ENCODE results near the gene KCTD21.
"Not testable (repeated sequence)": the region's sequence is repeated elsewhere in the genome, so short reads cannot be mapped to it uniquely, and the experiment has no call there.

KCTD21 gene

DNA sequence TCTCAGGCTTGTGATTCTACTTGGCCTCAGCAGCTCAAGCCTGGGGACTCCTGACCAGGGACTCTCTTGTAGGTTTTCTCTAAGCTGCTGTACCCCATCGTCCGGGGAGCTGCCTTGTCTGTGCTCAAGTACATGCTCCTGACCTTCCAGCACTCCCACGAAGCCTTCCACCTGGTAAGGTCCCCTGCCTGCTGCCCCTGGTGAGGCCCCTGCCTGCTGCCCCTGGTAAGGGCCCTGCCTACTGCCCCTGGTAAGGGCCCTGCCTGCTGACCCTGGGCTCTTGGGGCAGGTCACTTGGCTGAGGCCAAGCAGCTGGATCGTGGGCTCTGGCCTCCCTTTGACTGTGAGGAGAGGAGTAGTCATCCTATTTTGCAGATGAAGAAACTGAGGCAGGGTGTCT is 11.6 kb upstream of the KCTD21 start:
- DNase-seq: no peak

DNA sequence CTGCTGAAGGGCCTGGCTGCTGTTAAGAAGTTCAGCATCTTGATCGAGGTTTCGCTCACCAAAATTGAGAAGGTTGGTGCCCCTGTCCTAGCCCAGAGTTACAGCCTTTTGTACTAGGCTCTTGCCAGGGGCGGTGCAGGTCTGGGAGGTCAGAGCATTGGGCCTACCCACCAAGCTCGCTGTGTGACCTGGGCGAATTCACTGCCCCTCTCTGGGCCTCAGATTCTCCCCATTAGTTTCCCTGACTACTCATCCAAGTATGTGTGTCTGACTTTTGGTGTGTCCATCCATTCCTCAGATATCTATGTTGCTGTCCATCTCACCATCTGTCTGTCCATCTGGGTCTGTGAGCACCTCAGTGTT is 11.2 kb upstream of the KCTD21 start:
- DNase-seq: no peak

DNA sequence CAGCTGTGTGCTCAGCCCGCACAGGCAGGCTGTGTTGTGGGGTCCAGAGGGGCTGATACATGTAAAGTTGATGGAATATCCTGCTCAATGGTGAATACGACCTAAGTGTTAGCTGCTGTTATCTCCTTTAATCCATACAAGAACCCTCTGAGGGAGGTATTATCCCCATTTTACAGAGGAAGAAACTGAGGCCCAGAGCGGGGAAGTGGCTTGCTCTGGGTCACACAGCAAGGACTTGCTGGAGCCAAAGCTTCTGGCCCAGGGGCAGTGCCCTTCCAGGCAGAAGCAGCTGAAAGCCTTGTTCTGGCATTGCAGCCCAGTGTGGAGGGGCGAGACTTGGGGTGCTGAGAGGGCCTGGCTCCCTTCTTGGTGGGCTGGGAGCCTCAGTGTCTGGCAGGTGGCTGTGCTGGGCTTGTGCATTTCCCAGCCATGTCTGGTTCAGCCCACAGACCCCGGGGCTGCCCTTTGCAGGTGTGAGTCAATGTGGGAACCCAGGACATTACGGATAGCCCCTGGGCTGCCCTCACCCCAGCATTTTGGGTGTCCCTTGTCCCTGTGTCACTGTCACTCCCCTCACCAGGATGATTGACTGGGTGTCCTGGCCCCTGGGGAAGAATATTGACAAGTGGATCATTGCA is 10.7 kb upstream of the KCTD21 start:
- no peak for DNase-seq

DNA sequence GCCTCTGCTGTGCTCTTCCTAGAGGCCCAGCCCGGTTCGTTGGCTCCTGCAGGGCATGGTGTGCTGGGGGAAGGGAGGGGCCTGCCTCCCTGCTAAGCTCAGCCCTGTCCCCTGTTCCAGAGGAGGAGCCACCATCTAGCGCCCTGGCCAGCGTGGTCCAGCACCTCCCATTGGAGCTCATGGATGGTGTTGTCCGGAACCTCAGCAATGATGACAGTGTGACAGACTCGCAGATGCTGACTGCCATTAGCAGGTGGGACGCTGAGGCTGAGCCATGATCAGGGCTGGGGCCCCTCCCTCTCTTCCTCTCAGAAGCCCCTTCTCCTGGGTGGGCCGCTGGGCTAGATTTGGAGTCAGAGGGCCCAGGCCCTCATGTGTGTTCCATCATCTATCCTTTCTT is 9.4 kb upstream of the KCTD21 start:
- DNase-seq: no peak

DNA sequence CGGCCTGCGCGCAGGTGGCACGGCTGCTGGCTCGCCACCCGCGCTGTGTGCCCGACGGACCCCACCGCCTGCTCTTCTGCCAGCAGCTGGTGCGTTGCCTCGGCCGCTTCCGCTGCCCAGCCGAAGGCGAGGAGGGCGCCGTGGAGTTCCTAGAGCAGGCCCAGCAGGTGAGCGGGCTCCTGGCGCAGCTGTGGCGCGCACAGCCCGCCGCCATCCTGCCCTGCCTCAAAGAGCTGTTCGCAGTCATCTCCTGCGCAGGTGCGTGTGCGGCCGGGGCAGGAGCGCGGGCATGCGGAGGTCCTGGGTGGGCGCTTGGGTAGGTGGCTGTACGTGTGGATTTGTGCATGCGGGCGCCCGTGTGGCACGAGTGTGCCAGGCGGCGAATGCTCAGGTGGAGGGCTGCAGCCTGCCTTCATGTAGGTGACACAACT is 8.2 kb upstream of the KCTD21 start:
- no peak for DNase-seq

DNA sequence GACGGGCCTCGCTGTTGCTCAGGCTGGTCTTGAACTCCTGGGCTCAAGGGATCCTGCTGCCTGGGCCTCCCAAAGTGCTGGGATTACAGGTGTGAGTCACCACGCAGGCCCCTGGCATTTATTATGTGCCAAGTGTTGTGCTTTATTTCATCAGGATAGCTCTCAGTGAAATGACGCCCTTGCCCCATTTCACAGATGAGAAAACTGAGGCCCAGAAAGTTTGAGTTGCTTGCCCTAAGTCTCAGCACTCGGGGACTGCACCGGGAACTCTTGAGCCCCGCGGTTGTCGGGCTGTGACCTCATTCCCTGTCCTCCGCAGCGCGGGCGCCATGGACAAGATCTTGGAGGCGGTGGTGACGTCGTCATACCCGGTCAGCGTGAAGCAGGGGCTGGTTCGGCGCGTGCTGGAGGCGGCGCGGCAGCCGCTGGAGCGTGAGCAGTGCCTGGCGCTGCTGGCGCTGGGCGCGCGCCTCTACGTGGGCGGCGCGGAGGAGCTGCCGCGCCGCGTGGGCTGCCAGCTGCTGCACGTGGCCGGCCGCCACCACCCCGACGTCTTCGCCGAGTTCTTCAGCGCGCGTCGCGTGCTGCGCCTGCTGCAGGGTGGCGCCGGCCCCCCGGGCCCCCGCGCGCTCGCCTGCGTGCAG is 7.6 kb upstream of the KCTD21 start:
- DNase-seq: no peak

DNA sequence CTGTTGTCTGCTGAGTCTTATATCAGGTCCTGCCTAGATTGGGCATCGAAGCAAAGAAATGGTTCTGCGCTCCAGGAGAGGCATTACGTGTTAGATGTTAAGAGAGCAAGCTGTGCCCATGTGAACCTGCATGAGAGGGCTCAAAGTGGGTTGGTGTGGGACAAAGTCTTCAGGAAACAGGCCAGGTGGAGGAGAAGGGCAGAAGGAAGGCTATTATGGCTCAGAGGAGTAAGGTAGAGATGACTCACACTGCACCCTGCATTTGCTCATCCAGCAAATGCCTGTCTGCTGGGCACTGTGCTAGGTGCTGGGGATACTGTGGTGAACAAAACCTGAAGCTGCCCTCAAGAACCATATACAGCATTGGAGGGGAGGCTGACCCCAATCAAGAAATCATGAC is 6.1 kb upstream of the KCTD21 start:
- DNase-seq: no peak

DNA sequence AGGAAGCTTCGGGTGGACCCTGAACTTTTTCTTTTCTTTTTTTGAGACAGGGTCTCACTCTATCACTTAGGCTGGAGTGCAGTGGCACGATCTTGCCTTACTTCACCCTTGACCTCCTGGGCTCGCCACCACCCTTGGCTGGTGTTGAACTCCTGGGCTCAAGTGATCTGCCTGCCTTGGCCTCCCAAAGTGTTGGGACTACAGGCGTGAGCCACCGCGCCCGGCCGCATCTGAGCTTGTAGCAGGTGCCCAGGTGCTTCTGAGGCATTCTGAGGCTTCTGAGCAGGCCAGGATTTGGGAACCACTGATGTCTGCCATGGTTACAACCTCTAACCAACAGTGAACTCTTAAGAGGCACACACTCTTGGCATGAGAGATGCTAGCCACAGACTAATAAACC is 5.4 kb upstream of the KCTD21 start:
- DNase-seq: no peak

DNA sequence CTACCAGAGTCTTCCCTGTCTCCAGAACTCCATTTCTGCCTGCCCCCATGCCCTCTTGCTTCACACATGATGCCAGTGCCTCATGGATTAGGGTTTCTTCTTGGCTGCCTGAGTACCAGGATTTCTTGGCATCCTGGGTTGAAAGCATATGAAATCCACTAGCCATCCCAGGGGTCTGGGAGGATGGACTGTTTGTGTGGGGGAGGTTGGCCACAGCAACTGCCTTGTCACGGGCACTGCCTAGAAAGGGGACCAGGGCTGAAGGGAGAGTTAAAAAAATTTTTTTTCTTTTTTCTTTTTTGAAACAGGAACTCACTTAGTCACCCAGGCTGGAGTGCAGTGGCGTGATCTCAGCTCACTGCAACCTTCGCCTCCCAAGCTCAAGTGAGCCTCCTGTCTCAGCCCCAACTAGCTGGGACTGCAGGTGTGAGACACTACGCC is 4.5 kb upstream of the KCTD21 start:
- no peak for DNase-seq

DNA sequence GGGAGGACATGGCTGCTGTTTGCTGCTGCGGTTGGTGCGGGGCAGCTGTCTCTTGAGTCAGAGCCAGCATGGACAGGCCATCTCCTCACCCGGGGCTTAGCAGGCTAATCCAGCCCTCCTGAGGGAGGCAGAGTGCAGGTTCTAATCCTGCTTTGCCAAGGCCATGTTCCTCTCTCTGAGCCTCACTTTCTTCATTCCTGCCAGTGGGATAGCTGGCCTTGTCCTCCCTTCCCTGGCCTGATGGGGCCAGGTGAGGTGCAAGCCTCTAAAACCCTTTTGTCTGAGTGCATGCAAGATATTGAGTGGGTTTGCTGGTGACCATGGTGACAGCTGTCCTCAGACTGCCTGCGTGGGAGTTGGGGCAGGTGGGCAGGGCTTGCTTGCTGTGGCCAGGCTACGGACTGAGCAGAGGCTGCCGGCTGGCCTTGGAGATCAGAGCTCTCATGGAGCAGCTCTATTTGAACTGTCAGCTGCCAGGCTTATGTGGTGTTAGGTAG is 3.8 kb upstream of the KCTD21 start:
- peak; percentile 15 for DNase-seq

DNA sequence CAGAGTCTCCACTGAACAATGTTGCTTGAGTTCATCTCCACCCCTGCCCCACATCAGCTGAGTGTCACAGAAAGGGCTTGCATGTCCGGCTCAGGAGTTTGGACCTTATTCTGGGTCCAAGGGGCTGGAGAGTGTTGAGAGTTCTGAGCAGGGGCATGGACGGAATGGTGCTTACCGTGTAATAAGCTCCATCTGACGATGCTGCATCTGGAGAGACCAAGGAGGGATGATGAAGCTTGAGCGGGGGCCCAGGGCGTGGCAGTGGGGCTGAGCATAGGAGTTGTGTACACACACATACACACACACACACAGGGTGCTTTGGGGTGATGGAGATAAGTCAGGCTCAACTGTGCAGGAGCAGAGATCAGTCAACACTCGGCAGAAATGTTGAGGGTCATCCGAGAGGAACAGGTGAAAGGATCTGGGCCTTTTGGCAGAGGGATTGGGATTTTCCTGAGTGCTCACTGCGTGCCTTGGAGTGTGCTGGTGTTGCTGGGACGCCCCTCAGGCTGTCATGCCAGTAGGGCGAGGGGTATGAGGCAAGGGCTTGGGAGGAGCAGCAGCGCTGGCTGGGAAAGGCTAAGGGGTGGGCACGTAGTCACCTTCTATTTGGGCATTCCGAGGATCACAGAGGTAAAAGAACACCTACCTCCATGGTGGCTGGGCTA is 2.6 kb upstream of the KCTD21 start:
- DNase-seq: no peak

DNA sequence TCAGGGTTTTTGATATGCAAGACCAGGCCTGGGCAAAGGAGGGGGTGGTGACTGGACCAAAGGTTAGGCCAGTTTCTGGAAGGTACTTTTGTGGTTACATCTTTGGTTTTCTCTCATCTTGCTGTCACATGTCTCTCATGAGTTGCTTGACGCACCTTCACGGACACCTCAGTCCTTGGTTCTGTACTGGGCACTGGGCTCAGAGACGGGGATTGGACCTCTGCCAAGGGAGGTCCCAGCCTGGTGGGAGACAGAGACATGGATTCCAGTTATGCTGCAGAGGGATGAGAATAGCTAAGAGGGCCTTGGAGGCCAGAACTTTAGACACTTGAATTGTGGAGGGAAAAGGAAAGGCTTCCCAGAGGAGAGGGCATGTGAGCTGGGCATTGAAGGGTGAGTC is 1.9 kb upstream of the KCTD21 start:
- DNase-seq: no peak

DNA sequence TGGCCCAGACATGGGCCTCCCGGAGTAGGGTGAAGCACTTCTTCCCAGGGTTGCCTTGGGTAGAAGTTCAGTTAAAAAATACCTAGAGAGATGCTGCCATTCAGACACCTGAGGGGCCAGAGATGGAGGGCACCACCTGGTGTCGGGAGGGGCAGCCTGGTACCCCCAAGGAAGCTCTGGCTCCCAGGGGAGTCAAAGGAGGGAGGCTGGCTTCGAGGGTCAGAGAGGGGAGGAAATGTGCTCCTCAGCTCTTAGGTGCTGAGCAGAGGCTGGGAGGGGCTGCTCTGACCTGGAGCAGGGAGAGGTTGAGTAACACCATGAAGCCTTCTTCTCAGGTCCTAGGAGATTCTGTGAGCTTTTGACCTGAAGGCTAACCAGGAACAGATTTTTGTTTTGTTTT is 1.4 kb upstream of the KCTD21 start:
- DNase-seq: no peak

DNA sequence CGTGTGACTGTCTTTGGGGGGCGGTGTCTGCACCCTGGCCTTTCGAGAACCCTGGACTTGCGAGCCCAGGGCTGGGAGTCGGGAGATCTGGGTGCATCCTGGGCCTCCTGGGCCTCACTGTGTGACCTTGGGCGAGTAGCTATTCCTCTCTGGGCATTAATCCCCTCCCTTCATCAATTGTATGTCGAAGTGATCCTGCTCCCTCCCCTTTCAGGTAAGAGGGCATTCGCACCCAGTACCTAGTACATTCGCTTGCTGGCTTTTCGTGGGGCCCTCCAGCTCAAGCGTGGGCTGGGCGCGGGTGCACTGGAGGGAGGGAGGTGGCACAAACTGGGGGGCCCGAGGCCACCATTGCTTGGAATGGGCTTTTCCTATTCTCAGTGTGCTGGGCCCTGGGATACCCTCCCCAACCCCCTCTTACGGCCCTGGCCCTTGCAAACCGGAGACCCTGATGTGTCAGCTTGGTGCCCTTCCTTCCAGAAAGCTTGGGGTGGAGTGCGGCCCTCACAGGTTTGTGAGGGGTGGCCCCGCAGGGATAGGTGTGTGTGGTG is 823 bp upstream of the KCTD21 start:
- no peak for DNase-seq

DNA sequence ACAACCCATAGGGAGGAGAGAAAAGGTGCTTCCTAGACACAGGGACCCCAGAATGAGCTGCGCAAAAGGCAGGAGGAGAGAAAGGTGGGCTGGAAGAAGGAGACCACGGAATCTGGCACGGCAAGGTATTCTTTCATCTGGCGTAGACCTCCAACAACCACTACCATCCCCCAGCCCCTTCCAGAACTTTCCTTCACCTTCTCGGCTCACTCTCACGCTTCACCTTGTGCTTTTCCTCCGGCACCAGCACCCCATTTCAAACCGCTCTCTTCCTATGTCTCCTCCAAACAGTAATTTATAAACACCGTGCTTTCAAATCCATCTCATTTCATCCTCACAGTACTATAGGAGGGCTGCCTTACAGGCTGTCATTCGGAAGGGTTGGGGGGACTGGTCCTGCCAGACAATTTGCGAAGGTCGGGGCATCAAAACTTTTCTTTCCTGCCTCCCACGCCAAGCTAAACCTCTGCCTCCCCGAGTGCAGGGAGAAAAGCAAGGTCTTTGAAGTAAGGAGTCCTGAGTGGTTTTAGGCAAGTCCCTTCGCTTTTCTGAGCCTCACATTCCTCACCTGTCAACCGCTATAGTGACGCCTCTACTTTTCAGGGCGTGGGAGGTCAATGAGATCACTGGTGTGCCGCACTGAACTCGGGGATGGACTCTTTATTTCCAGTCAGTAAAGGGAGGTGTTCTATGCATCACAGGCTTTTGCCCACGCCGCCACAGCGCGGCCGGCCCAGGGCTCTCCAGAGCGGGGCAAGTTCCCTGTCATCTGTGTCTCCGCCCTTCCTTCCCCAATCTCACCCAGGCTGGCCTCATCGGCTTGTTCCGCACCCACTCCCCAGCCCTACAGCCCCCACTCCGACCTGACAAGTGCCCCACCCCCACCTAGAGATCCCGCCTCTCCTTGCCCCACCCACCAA is 800 bp downstream of the KCTD21 start:
- no peak for DNase-seq

DNA sequence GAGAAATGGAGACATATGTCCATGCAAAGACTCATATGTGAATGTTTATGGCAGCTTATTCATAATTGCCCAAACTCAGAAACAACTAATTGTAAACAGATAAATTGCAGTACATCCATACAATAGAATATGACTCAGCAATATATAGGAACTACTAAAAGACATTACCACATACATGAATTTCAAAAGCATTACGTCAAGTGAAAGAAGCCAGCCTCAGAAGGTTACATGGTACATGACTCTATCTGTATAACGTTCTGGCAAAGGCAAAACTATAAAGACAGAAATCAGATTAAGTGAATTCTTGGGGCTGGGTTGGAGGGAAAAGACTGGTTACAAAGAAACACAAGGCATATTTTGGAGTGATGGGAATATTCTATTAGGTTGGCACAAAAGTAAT is 7.2 kb downstream of the KCTD21 start:
- DNase-seq: no peak

DNA sequence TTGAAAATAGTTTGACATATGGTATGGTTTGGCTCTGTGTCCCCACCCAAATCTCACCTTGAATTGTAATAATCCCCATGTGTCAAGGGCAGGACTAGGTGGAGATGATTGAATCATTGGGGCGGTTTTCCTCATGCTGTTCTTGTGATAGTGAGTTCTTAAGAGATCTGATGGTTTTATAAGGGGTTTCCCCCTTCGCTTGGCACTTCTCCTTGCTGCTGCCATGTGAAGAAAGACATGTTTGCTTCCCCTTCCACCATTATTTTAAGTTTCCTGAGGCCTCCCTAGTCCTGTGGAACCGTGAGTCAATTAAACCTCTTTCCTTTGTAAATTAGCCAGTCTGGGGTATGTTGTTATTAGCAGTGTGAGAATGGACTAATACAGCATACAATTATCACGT is 7.7 kb downstream of the KCTD21 start:
- no peak for DNase-seq

DNA sequence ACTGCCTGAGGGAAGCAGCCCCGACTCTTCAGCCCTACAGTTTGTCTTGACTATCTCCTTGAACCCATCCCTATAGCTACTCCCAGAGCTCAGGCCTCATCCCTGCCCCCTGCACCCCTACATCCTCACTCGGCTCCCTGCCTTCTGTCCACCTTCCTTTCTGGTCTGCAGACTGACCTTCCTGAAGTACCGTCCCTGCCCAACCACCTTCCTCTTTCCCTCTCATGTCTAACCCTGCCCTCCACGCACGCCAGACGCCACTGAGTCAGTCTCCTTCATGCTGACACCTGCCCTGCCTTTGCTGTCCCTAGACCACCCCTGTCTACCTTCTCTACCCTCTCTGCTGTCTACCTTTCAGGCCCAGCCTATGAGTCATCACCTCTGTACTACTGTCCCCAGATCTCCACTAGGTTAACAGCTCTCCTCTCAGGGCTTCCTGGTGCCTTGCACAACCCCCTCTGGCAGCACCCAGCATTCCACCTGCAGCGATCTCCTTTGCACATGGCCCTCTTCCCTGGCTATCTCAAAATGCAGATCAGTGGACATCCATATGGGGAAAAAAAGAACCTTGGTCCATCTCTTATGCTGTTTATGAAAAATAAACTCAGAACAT is 8.9 kb downstream of the KCTD21 start:
- DNase-seq: no peak

DNA sequence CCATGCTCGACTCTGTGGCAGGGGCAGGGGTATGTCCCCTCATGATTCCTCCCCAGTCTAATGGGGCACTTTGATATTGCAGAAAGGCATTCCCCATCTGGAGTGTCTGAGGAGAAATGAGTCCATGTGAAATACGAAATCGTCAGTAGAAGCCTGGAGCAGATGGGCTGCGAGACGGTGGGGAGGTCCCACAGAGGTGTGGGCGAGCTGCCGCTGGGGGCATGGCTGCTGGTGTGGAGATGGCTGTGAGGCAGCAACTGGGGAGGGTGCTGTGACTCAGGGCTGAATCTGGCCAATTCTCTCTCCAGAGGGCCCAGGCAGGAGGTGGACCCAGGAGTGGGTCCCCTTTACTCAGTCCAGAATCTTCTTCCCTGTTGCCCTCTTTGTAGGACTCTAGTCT is 11.2 kb downstream of the KCTD21 start:
- DNase-seq: no peak

DNA sequence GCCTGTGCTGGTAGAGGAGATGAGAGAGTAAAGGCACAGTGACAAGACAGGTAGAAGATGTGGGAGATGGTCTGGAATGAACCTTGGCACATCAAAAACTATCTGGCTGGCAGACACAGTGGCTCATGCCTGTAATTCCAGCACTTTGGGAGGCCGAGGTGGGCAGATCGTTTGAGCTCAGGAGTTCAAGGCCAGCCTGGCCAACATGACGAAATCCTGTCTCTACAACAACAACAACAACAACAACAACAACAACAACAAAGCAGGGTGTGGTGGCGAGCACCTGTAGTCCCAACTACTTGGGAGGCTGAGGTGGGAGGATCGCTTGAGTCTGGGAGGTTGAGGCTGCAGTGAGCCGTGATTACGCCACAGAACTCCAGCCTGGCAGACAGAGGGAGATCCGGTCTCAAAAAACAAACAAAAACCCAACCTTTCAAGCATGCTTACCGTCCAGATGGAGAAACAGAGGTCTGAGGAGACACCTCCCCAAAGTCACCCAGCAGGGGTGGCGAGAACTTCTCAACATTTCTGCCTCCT is 11.8 kb downstream of the KCTD21 start:
- DNase-seq: no peak

DNA sequence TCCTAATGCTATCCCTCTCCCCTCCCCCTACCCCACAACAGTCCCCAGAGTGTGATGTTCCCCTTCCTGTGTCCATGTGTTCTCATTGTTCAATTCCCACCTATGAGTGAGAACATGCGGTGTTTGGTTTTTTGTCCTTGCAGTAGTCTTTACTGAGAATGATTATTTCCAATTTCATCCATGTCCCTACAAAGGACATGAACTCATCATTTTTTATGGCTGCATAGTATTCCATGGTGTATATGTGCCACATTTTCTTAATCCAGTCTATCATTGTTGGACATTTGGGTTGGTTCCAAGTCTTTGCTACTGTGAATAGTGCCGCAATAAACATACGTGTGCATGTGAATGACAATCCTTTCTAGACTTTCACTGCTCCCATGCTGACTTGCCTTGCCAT is 12.6 kb downstream of the KCTD21 start:
- not testable (repeated sequence) for DNase-seq

DNA sequence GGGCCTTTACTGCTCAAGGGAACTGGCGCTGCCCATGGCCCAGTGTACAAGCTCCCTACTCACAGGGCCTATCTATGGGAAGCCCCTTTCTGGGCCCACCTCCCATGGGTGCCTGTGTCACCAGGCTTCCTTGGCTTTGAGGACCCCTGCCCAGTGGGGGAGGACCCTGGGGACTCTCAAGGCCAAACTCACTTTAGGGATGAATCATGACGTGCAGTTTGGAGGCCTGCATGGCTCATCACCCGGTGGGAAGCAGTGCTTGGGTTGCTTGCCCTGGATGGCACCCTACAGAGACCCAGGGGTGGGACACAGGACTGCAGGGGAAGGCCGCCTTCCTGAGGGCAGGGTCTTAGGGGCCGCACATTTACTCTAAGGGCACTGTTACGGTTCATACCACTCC is 16.5 kb downstream of the KCTD21 start:
- DNase-seq: no peak

Data from NCI-H1092 treated with DMSO at 0.1 percent for 48 hours (cell line).